Small intestine (tissue), 7 donors: ENCODE measurements around the gene TES. TPM values are rescaled to one million over a fixed set of nuclear protein-coding genes. Genes with fewer than 3 reads are reported as not detected.
A peak's percentile ranks its signal among the peaks of the same experiment; 100 is the strongest.

ENCODE experiments used
- DNase-seq, 2 donors: peaks; one replicate each; pipeline versions ENCODE4 v3.0.0 to v3.0.0-alpha.2; 2013
- FAIRE-seq: peaks from 2 replicates; lab custom pipeline; 2012; peaks lifted over from hg19 to GRCh38; lab: Jason Lieb, UNC
- H3K27ac ChIP-seq, 3 donors: one replicate each; pipeline ENCODE4 v1.5.1; 2013; ENCODE audit warnings: low read length in 2 of 3, mild to moderate bottlenecking in 2 of 3, control low read depth in 1 of 3, inconsistent platforms in 1 of 3, low read depth in 1 of 3, moderate library complexity in 1 of 3
- H3K27me3 ChIP-seq, 3 donors: one replicate each; pipeline ENCODE4 v1.6.1; 2013; ENCODE audit warnings: low read length in 3 of 3, inconsistent platforms in 1 of 3; ENCODE audit not compliant: control insufficient read depth in 3 of 3, insufficient read depth in 3 of 3
- H3K36me3 ChIP-seq, 3 donors: one replicate each; pipeline ENCODE4 v1.6.1; 2013; ENCODE audit warnings: low read length in 3 of 3, inconsistent platforms in 1 of 3, low read depth in 1 of 3, mild to moderate bottlenecking in 1 of 3, moderate library complexity in 1 of 3; ENCODE audit not compliant: control insufficient read depth in 3 of 3, insufficient read depth in 2 of 3
- H3K4me1 ChIP-seq, 3 donors: one replicate each; pipeline ENCODE4 v1.6.1; 2013; ENCODE audit warnings: low read length in 2 of 3, inconsistent platforms in 1 of 3, low read depth in 1 of 3, mild to moderate bottlenecking in 1 of 3, moderate library complexity in 1 of 3; ENCODE audit not compliant: control insufficient read depth in 3 of 3, insufficient read depth in 2 of 3
- H3K4me3 ChIP-seq, 3 donors: one replicate each; pipeline ENCODE4 v1.5.1; 2013; ENCODE audit warnings: low read length in 3 of 3, control low read depth in 1 of 3, inconsistent platforms in 1 of 3, low read depth in 1 of 3, mild to moderate bottlenecking in 1 of 3, moderate library complexity in 1 of 3
- H3K9me3 ChIP-seq, 2 donors: one replicate each; pipeline ENCODE4 v1.6.1; 2013; ENCODE audit warnings: low read depth in 1 of 2, low read length in 1 of 2; ENCODE audit not compliant: control insufficient read depth in 2 of 2, insufficient read depth in 1 of 2
- WGBS, 3 donors: extraction: QIAGEN DNeasy Blood & Tissue Kit; methylation state at CpG; one replicate each; pipeline ENCODE4 v1.1.7; 2013; 5-methylcytosine and 5-hydroxymethylcytosine counted together
- polyA plus RNA-seq, 4 donors: library from polyadenylated mRNA; stranded (reverse) in 3 of 4; unstranded in 1 of 4; fragments of 200-250 nt in 3 of 4; fragments of 120-200 nt in 1 of 4; gene quantifications; one replicate each; pipeline versions ENCODE4 v1.2.1 to v1.2.3, GENCODE V29; 2013
- donor health status: healthy with polysubstance abuse.
- donor health status: control.
- donor health status: control.
- donor health status: Bipolar disorder and iron deficiency.
- donor health status: healthy.

TES gene
- polyA plus RNA-seq, 4 donors: 43.2 to 69.7 (median 60.7) TPM

DNA sequence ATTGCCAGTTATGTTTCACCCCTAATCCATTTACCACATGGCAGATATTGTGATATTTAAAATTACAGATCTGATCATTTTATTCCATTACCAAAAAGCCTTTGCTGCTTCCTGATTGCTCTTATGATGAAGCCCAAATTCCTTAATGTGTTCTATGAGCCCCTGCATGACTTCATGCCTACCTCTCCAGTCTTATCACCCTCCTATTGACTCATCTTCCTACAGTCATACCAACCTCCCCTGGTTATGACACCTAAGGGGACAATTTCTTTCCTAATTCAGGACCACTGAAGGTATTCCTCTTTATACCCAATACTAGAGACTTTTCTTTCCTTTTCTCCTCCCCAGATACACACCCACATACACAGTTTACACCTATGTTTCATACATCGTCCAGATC lies 36.0 kb downstream of the TES start:
- Histone ChIP-seq H3K4me1 (no peaks in the 10 kb centered on the region), H3K9me3 (peaks cover 0 to 13% of the 10 kb centered on the region in 2 donors), H3K4me3 (no peak overlapping the region), H3K36me3 (peaks cover 2 to 12% (median 4%) of the 10 kb centered on the region in 3 donors), H3K27ac (no peak overlapping the region), H3K27me3 (no peaks in the 10 kb centered on the region)
- FAIRE-seq (no peak), DNase-seq (no peak)
- 48 to 97% (median 91%) methylated on average over 1 of the region's 1 CpG for WGBS, 3 donors

DNA sequence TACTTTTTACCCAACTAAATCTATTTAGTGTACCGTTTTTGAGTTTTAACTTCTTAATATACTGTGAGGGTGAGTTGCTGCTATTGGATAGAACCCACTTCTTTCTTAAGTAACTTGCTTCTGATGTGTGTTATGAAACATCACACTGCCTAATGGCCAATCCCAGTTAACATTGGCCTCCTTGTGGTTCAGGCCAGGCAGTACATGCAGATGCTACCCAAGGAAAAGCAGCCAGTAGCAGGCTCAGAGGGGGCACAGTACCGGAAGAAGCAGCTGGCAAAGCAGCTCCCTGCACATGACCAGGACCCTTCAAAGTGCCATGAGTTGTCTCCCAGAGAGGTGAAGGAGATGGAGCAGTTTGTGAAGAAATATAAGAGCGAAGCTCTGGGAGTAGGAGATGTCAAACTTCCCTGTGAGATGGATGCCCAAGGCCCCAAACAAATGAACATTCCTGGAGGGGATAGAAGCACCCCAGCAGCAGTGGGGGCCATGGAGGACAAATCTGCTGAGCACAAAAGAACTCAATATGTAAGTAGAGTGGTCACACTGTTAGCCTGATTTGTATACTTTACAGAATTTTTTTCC lies 39.7 kb downstream of the TES start:
- peak; percentile 27 to 35 for DNase-seq
- 88 to 93% (median 90%) methylated on average over 3 of the region's 3 CpGs for WGBS, 3 donors
- no peak for FAIRE-seq

DNA sequence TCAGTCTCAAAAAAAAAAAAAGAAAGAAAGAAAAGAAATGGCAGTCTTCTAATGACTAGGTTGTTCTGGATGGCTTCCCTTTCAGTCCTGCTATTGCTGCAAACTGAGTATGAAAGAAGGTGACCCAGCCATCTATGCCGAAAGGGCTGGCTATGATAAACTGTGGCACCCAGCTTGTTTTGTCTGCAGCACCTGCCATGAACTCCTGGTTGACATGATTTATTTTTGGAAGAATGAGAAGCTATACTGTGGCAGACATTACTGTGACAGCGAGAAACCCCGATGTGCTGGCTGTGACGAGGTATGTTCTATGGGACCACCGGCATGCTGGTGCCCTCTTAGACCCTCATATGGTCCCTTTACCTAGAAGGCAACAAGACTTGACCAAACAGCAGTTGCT lies 41.3 kb downstream of the TES start:
- DNase-seq: no peak
- H3K9me3 ChIP-seq: no peaks in the 10 kb centered on the region

More for the DNA sequence above, 39.7 kb downstream of the TES start:
- no peak overlapping the region for H3K4me3 ChIP-seq
- H3K36me3 ChIP-seq: peaks cover 6 to 10% (median 8%) of the 10 kb centered on the region in 3 donors
- H3K4me1 ChIP-seq: no peaks in the 10 kb centered on the region
- H3K27ac ChIP-seq: no peak overlapping the region
- H3K27me3 ChIP-seq: no peaks in the 10 kb centered on the region
- H3K9me3 ChIP-seq: peaks cover 0 to 4% of the 10 kb centered on the region in 2 donors

DNA sequence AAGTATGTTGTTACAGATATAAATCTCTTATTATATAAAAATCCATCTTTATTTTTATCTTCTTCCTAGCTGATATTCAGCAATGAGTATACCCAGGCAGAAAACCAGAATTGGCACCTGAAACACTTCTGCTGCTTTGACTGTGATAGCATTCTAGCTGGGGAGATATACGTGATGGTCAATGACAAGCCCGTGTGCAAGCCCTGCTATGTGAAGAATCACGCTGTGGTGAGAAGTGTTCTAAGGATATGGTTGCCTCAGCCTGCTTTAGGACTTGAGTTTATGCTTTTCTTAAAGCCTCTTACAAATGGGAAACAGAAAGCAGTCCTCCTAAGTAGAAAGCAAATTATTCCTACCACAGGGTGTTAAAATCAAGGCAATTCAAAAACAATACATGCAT lies 41.9 kb downstream of the TES start:
- no peak overlapping the region for H3K4me3 ChIP-seq
- FAIRE-seq (no peak), DNase-seq (no peak)
- WGBS, 3 donors: 87 to 92% (median 89%) methylated on average over 3 of the region's 3 CpGs
- no peak overlapping the region for H3K27ac ChIP-seq
- no peaks in the 10 kb centered on the region for H3K4me1 ChIP-seq
- no peaks in the 10 kb centered on the region for H3K27me3 ChIP-seq
- peaks cover 7 to 12% (median 7%) of the 10 kb centered on the region in 3 donors for H3K36me3 ChIP-seq
- H3K9me3 ChIP-seq: no peaks in the 10 kb centered on the region

More for the DNA sequence above, 41.3 kb downstream of the TES start:
- no peaks in the 10 kb centered on the region for H3K27me3 ChIP-seq
- WGBS, 3 donors: 97 to 99% (median 98%) methylated on average over 5 of the region's 5 CpGs
- no peak overlapping the region for H3K27ac ChIP-seq
- no peak for FAIRE-seq
- no peak overlapping the region for H3K4me3 ChIP-seq
- H3K4me1 ChIP-seq: no peaks in the 10 kb centered on the region
- H3K36me3 ChIP-seq: peaks cover 5 to 10% (median 6%) of the 10 kb centered on the region in 3 donors

DNA sequence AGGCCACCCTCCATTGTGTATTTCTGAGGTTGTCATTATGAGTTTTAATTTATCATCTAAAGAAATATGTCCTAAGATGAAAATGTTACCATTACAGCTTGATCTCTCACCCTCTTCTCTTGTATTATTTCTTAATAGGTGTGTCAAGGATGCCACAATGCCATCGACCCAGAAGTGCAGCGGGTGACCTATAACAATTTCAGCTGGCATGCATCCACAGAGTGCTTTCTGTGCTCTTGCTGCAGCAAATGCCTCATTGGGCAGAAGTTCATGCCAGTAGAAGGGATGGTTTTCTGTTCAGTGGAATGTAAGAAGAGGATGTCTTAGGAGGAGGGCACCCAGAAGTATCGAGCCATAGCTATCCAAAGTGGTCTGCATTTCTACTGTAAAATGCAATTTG lies 46.8 kb downstream of the TES start:
- Histone ChIP-seq H3K9me3 (no peaks in the 10 kb centered on the region), H3K27ac (no peak overlapping the region), H3K36me3 (peaks cover 5 to 8% (median 5%) of the 10 kb centered on the region in 3 donors), H3K27me3 (no peaks in the 10 kb centered on the region), H3K4me3 (no peak overlapping the region), H3K4me1 (no peaks in the 10 kb centered on the region)
- no peak for FAIRE-seq
- DNase-seq: no peak
- 79 to 89% (median 80%) methylated on average over 3 of the region's 3 CpGs for WGBS, 3 donors

DNA sequence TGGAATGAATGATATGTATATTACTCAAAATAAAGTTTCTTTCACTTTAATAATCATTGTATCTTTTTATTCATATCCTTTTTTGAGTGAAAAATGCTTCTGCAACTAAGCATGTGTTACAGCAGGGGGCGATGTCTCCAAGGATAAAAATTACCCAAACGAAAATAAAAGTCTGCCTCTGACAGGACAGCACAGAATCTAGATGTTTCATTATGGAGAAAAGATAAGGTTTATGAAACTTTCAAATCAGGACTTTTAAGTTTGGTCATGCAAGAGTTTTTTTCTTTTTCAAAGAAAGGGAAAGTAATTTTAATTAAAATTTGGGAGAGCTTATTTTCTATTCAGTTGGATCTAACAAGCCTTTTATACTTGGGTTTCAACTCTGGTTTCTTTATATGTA lies 48.4 kb downstream of the TES start:
- peak; percentile 94 for FAIRE-seq
- no peak overlapping the region for H3K27ac ChIP-seq
- WGBS, 3 donors: 0 to 3% (median 2%) methylated on average over 2 of the region's 2 CpGs

DNA sequence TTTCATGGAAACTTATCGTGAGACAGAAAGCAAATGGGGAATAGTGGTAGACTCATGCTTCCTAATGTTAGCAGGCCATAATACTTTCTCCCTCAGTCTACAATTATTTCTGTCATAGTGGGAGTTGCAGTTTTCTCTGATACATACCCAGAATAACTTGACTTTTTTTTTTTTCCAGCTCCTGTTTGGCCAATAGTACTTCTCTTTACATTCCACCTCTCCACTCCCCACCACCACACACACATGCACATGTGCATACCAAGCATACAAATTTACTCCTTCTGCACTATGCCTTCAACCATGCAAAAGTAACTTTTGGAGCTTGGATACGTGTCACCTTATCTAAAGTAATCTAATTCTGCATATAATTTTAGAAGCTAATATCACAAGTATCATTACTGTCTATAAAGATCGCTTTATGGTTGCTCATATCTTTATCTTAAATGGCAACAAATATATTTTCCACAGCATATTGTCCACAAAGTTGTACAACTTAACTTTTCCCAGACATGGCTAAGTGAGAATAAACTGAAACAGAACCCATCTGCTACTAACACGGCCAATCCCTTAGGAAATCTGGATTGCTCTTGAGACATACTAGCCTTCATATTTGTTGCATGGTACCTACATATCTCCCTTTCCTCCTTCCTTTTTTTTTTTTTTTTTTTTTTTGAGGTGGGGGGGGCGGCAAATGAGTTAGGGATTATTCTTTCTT lies 49.0 kb downstream of the TES start:
- Histone ChIP-seq H3K36me3 (peaks cover 3 to 5% (median 3%) of the 10 kb centered on the region in 3 donors), H3K4me1 (no peaks in the 10 kb centered on the region), H3K27me3 (no peaks in the 10 kb centered on the region), H3K27ac (no peak overlapping the region), H3K9me3 (no peaks in the 10 kb centered on the region), H3K4me3 (no peak overlapping the region)
- 68 to 80% (median 77%) methylated on average over 5 of the region's 5 CpGs for WGBS, 3 donors
- no peak for FAIRE-seq
- DNase-seq: no peak

More for the DNA sequence above, 48.4 kb downstream of the TES start:
- Histone ChIP-seq H3K4me3 (no peak overlapping the region), H3K4me1 (no peaks in the 10 kb centered on the region), H3K36me3 (peaks cover 3 to 5% (median 3%) of the 10 kb centered on the region in 3 donors), H3K27me3 (no peaks in the 10 kb centered on the region), H3K9me3 (no peaks in the 10 kb centered on the region)
- peak; percentile 54 to 70 for DNase-seq

DNA sequence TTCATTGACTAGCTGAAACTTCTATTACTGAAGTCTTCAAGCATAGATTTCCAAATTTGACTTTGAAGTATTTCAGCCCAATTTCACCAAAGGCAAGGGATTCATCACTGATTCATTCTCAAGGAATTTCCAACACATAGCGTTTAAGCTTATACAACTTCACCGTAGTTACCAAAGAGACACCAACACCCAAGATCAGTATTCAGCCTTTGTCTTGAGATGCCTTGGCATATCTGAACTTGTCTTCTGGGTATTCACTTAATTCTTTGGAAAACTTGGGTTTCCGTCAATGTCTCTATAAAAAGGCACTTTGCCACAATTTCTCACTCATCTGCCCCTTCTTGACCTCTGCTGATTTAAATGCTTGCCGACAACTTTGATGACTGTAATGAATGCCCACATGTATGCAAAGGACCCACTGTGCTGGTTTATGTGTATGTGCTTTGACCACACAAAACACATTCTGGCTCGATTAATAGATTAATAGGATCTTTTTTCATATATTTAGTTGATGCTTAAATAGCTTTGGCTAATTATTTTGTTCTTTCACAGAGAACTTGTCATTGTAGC lies 49.6 kb downstream of the TES start:
- Histone ChIP-seq H3K4me1 (no peaks in the 10 kb centered on the region), H3K27me3 (no peaks in the 10 kb centered on the region), H3K27ac (no peak overlapping the region), H3K36me3 (peaks cover 3 to 5% (median 3%) of the 10 kb centered on the region in 3 donors), H3K4me3 (no peak overlapping the region), H3K9me3 (no peaks in the 10 kb centered on the region)
- 79 to 96% (median 93%) methylated on average over 5 of the region's 5 CpGs for WGBS, 3 donors
- FAIRE-seq (no peak), DNase-seq (no peak)
